ENCODE data around the gene C20orf204.

Gene C20orf204

DNA sequence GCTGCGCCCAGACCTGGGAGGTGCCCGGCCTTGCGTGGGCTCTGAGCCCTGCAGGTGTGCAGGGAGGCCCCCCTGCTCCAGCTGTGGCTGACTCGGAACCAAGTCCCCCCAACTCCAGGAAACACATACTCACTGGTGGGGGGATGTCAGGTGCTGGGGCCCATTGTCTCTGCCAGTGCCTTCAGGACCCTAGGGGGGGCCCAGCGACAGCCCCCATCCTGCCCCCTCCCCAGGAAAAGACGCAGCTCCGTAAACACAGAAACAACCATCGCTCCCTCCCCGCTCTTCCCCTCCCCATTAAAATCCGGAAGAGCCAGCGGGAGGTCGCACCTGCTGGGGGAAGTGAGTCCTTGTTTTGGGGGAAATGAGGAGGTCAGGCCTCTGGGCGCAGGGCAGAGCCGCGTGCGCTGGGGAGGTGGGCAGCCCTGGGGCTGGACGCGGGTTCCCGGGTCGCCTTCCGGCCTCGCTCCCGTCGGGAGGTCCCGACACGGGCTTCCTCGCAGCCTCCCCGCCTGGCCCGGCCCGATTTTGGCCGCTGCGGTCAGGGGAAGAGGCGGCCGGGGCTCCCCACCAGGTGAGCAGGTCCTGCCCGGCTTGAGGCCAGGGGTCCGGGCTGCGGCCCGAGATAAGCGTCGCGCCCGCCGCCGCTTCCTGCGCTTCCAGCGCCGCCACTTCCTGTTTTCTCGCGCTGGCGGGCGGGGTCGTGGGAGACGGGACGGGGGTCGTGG lies 6.2 kb downstream of the C20orf204 start:
- FAIRE-seq (no peak), DNase-seq (ENCODE audit: insufficient read length, low spot score) (no peak)
- no peak for TF ChIP-seq POLR2A (IDR thresholded peaks at IDR 0.05; ENCODE audit: low read depth, low read length)

DNA sequence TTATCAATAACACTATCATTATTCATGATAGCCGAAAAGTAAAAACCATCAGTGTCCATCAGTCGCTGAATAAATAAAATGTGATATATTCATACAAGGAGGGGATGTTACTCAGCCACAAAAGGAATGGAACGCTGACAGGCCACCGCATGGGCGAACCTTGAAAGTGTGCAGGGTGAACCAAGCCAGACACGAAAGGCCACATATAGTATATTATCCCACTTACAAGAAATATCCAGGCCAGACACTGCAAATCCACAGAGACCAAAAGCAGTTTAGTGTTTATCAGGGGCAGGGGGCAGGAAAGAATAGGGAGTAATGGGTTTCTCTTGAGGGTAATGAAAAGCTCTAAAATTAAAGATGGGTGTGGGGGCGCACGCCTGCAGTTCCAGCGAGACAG lies 7.8 kb downstream of the C20orf204 start:
- FAIRE-seq (no peak), DNase-seq (ENCODE audit: insufficient read length, low spot score) (no peak)
- no peak for TF ChIP-seq POLR2A (IDR thresholded peaks at IDR 0.05; ENCODE audit: low read depth, low read length)

DNA sequence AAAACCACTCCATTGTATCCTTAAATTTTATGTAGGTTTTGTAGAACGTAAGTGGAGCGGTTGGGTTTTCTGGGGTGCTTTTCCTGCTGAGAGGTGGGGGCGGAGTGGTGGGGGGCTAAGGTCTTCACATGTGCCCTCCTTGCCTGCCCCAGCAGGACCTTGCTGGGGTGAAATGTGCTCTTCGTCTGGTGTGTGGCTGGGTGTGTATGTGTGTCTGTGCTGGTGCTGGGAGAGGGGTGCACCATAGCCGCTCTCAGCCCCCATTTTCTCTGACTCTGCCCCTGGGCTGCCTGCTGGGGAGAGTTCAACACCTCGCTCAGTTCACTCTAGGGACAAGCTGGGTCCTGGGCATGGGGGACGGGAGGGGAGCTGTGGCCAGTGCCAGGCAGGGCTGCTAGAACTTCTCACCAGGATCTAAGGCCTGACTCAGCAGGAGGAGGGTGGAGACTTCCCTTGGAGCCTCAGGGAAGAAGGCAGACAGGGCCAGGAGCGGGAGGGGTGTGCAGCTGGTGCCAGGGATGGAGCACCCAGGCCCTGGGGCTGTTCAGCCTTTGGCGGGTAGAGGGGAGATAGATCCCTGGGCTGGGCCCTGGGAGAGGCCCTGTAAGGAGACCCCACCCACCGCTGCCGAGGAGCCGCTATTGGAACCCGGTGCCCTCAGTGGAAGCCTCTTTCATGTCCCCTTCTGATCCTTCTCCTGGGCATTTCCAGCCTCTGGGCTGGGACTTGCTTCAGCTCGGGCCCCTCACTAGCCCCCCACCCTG lies 8.7 kb downstream of the C20orf204 start:
- peak; percentile 96 for DNase-seq (ENCODE audit: insufficient read length, low spot score)
- FAIRE-seq: no peak
- no peak for TF ChIP-seq POLR2A (IDR thresholded peaks at IDR 0.05; ENCODE audit: low read depth, low read length)

DNA sequence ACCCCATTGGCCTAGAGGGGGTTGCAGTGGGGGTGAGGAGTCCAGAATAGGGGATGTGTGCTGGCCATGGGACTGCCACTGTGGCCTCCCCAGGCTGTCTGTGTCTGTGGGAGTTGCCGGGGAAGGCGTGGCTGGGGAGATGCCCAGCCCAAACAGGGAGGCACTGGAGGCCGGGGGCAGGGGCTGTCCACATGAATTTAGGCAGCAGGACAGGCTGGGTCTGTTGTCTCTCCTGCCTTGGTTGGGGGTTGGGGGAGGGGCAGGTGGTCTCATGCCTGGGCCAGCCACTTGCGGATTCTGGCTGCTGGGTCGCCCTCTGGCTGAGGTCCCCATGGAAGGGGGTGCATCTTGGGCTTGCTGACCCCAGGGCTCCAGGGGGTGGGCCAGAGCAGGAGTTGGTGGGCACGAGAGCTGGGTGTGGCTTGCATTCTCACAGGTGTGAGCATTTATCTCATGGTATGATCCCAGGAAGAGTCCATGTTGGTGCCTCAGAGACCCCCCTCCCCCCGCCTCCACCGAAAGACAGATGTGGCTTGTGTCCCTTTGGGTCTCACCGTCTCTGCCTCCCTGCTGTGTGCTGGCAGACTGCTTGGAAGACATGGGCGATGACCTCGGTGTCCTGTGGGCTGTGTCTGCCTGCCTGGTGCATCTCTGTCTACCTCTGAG lies 9.5 kb downstream of the C20orf204 start:
- no peak for TF ChIP-seq POLR2A (IDR thresholded peaks at IDR 0.05; ENCODE audit: low read depth, low read length)
- no peak for DNase-seq (ENCODE audit: insufficient read length, low spot score)
- no peak for FAIRE-seq

DNA sequence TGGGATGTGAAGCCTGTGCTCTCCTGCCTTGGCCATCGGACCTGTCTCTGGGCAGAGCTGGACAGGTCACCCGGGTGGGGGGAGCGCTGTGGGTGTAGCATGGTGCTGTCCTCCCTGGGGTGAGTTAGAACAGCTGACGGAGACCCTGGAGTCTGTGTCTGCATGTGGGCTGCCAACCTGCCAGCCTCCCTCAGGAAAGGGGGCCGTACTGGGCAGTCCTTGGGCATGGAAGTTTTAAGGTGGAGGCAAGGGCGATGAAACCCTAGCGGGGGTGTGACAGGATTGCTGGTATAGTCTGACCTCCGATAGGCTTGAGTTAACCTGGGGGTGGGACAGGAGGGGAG lies 11.0 kb downstream of the C20orf204 start:
- DNase-seq (ENCODE audit: insufficient read length, low spot score) (no peak), FAIRE-seq (no peak)
- TF ChIP-seq POLR2A (IDR thresholded peaks at IDR 0.05; ENCODE audit: low read depth, low read length): no peak

DNA sequence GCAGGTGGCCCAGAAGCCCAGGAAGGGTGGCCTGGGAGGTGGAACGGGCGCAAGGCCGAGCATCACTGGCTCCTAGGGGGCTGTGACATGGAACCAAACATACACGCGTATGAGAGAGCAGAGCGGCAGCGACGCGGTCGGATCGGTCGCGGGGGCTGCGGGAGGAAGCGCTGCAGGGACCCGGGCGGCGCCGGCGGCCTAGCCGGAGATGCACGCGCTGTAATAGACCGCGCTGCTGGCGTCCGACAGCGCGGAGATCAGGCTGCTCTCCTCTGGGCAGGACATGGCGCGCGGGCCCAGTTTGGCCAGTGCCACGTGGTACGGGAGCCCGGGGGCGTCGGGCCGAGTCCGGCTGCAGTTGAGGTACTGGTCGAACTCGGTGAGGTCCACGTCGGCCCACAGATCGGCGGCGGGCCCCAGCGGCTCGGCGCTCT lies 12.0 kb downstream of the C20orf204 start:
- FAIRE-seq: no peak
- TF ChIP-seq POLR2A (IDR thresholded peaks at IDR 0.05; ENCODE audit: low read depth, low read length): no peak
- no peak for DNase-seq (ENCODE audit: insufficient read length, low spot score)

DNA sequence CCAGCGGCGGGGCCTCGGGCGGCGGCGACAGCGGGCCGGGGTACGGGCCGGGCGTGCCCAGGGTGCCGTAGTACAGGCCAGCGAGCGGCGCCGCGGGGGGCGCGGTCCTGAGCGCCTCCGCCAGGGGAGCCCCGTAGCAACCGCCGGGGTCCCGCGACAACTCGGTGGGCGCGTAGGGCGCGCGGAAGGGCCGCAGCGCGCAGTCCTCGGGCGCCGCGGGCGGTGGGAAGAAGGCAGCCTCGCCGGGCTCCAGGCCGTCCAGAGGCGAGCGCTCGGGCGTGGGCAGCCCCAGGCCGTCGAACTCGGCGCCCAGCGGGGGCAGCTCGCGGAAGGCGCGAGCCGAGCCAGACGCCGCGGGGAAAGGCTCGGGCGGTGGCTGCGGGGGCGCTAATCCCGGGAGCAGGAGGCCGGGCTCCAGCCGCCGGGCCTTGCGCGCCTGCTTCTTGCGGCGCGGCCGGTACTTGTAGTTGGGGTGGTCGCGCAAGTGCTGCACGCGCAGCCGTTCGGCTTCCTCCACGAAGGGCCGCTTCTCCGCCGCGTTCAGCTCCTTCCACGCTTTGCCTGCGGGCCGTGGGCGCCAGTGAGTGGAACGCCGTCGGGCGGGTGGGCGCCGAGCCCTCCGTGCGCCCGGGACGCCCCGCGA lies 12.5 kb downstream of the C20orf204 start:
- TF ChIP-seq POLR2A (IDR thresholded peaks at IDR 0.05; ENCODE audit: low read depth, low read length): no peak
- FAIRE-seq (no peak), DNase-seq (ENCODE audit: insufficient read length, low spot score) (no peak)

DNA sequence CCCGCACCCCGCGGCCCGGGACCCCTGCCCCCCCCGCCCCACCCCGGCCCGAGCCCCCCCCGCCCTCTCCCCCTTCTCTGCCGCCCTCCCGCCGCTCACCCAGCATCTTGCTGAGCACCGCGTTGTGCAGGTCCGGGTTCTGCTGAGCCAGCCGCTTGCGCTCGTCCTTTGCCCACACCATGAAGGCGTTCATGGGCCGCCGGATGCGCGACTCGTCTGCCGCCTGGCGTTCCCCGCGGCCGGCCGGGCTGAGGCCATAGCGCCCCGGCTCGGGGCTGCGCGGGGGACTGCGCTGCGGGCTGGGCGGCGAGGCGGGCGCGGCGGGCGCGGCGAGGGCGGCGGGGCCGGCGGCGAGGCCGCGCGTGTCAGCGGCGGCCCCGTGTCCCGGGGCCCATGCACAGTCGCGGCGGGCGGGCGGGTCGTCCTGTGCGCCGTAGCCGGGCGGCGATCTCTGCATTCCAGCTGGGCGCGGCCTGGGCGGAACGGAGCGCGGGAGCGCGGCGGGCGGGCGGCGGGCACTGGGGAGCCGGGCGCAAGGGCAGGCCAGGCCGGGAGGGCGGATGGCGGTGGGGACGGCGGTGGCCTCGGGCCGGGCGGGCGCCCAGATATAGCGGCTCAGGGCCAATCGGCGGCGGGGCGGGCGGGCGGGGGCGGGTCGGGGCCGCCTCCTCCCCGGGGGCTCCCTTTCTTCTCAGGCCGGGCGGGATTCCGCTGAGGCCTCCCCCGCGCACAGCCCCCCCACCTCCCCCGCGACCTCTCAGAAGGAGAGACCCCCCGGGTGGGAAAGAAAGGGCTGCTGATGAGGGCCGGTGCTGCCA lies 13.3 kb downstream of the C20orf204 start, which contains the start of gene SOX18:
Gene SOX18, minus strand, starts transcription at position 580 of the 818 bp plus-strand sequence. Its CDS starts 123 bp downstream, at position 457.
- FAIRE-seq: no peak
- no peak for DNase-seq (ENCODE audit: insufficient read length, low spot score)
- TF ChIP-seq POLR2A (IDR thresholded peaks at IDR 0.05; ENCODE audit: low read depth, low read length): peak; percentile 39

DNA sequence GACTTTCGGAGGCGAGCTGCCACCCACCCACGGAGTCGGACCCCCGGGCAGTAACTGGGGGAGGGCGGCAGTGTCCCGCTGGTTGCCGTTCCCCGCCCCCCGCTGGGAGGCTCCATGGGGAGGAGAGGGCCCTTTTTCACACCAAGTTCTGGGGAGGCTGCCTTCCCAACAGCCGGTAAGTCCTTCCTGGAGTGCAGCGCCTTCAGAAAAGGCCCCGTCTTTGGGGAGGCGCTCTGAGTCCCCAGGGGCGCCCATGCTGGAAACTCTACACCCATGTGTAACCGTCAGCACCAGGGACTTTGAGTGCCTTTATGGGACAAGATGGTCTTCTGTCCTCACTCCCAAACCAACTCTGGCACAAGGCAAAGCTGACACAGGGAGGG lies 13.9 kb downstream of the C20orf204 start:
- FAIRE-seq (no peak), DNase-seq (ENCODE audit: insufficient read length, low spot score) (no peak)
- no peak for TF ChIP-seq POLR2A (IDR thresholded peaks at IDR 0.05; ENCODE audit: low read depth, low read length)

DNA sequence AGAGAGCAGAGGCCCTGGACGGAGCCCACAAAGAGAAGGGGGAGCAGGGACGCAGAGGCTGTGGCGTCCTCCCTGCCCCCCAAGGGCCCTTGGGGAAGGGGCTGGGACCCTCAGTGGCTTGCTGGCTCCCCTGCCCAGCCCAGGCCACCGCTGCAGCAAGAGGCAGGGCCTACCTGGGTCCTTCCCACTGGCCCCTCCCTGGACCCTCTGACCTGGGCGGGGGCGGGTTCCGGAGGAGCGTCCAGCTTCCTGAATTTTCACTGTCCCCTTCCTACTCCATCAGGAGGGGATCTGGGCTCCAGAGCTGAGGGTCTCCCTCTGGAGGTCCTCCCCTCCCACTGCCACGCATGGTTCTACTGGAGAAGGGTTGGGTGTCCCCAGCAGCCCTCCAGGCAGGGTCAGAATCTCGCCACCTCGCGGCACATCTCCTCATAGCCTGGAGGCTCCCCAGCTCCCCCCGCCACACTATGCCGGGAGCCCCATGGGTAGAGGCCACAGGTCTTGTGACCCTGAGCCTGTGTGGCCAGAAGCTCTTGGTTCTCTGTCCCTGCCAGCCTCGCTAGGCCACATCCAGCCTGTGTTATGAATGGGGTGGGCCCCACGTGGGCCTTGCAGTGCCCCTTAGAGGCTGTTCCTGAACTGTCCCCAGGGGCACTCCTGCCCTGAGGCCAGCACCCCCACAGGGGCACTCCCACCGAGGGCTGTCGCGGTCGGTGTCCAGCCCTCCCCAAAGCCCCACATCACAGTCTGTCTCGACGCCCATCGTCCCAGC lies 14.5 kb downstream of the C20orf204 start:
- FAIRE-seq (no peak), DNase-seq (ENCODE audit: insufficient read length, low spot score) (no peak)
- TF ChIP-seq POLR2A (IDR thresholded peaks at IDR 0.05; ENCODE audit: low read depth, low read length): no peak

DNA sequence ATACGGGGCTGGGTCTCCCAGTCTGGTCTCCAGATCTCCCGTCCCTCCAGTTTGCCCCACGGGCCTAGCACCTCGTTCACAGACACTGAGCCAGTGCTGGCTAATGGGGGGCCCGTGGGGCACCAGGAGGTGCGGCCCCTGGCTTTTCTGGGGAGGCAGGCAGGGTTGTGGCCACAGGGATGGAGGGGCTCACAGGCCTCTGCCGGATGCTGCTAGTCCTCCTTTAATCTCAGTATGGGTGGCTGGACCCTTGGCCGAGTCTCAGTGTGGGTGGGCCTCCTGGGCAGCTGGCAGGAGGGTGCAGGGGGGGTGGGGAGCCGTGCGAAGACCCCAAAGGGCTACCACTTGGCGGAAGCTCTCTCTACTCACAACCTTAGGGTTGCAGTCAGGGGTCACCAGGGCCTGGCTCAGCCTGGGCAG lies 15.1 kb downstream of the C20orf204 start:
- DNase-seq (ENCODE audit: insufficient read length, low spot score) (no peak), FAIRE-seq (no peak)
- no peak for TF ChIP-seq POLR2A (IDR thresholded peaks at IDR 0.05; ENCODE audit: low read depth, low read length)

DNA sequence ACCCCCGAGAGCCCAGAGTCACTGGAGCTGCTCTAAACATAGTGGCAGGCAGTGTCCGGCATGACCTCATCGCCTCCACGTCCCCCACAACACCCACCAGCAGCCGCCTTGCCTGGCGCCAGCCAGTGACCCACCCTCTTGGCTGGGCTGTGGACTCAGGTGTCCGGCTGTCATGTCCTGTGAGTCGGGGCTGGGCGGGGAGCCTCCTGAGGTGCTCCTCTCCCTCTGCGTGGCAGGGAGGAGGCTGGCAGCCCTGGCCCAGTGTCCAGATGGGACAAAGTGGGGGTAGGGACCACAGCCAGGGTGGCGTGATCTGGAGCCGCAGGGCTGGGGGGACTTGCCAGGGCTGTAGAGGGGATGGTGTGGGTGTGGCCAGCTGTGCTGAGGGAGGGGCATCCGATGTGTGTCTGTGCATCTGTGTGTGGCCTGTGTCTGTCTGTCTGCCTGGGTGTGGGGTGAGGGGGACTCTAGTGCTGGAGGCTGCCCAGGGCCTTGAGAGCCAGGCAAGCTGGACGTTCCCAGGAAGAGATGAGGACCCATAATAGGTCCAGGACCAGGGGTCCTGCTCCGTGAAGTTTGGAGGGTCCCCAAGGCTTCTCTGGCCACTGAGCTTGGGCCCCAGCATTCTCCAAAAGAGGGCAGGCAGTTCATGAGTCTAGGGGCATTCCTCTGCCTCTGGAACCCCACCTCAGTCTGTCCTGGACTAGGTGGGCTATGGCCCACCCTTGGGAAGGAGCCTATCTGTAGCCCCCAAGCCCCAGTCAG lies 15.8 kb downstream of the C20orf204 start:
- DNase-seq (ENCODE audit: insufficient read length, low spot score) (no peak), FAIRE-seq (no peak)
- no peak for TF ChIP-seq POLR2A (IDR thresholded peaks at IDR 0.05; ENCODE audit: low read depth, low read length)
